IPS DF 6.9 (cell line): ENCODE results near the gene RPL19.
"Not testable (repeated sequence)": the region's sequence is repeated elsewhere in the genome, so short reads cannot be mapped to it uniquely, and the experiment has no call there.

Experiments
- DNase-seq: peaks from one replicate; pipeline ENCODE4 v3.0.0-alpha.2; 2013; ENCODE audit warnings: low read depth, low spot score
- H3K27ac ChIP-seq: one replicate; pipeline ENCODE4 v1.5.1; 2013; ENCODE audit warnings: low read length, control low read depth
- H3K27me3 ChIP-seq: 2 replicates; pipeline ENCODE4 v1.6.1; 2013; ENCODE audit warnings: mild to moderate bottlenecking, low read length; ENCODE audit not compliant: control insufficient read depth, insufficient read depth
- H3K36me3 ChIP-seq: 2 replicates; pipeline ENCODE4 v1.6.1; 2013; ENCODE audit warnings: low read length; ENCODE audit not compliant: control insufficient read depth, insufficient read depth
- H3K4me1 ChIP-seq: 2 replicates; pipeline ENCODE4 v1.6.1; 2013; ENCODE audit warnings: low read length; ENCODE audit not compliant: control insufficient read depth, insufficient read depth
- H3K4me3 ChIP-seq: 2 replicates; pipeline ENCODE4 v1.5.1; 2013; ENCODE audit warnings: mild to moderate bottlenecking, low read length
- H3K9me3 ChIP-seq: 2 replicates; pipeline ENCODE4 v1.6.1; 2013; ENCODE audit warnings: low read length, inconsistent platforms; ENCODE audit not compliant: control insufficient read depth, insufficient read depth
- WGBS: extraction: QIAGEN DNeasy Blood & Tissue Kit; methylation state at CpG from one replicate; pipeline ENCODE4 v1.1.7; 2013; ENCODE audit warnings: mixed read lengths, missing lambda C conversion rate; ENCODE audit not compliant: insufficient read length, insufficient coverage; 5-methylcytosine and 5-hydroxymethylcytosine counted together

RPL19 gene

DNA sequence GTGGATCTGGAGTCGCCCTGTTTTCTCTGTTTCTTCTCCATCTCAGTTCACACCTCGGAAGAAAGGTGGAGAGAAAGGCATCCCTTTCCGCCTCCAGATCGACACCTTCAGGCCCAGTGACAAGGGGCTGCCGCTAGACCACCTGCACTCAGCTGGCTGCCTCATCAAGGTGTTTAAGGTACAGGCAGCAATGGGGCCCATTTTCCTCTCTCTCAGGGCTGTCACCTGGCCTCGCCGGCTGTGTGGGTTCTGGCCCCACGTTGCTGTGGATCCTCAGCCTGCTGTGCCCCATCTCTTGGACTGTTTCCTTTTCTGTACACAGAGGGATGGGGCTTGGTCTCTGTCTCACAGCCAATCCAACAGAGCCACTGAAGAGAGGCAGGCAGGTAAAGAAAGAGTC lies 43.1 kb downstream of the RPL19 start:
- H3K4me3 ChIP-seq = no peak overlapping the region
- H3K4me1 ChIP-seq = peaks cover 2% of the 10 kb centered on the region
- H3K27ac ChIP-seq = no peak overlapping the region
- no peak for DNase-seq
- H3K27me3 ChIP-seq = no peaks in the 10 kb centered on the region
- H3K36me3 ChIP-seq = no peaks in the 10 kb centered on the region
- H3K9me3 ChIP-seq = no peaks in the 10 kb centered on the region
- WGBS = no CpG with 5 or more reads among the region's 8 CpGs

GRCh38 chr17:39244016-39244599 lies 44.0 kb downstream of the RPL19 start:
- no peaks in the 10 kb centered on the region for H3K9me3 ChIP-seq
- no peaks in the 10 kb centered on the region for H3K36me3 ChIP-seq
- H3K27me3 ChIP-seq = no peaks in the 10 kb centered on the region
- H3K4me1 ChIP-seq = peaks cover 2% of the 10 kb centered on the region
- no peak for DNase-seq
- no CpG with 5 or more reads among the region's 11 CpGs for WGBS
- H3K4me3 ChIP-seq = no peak overlapping the region
- no peak overlapping the region for H3K27ac ChIP-seq

GRCh38 chr17:39244600-39245570 lies 44.8 kb downstream of the RPL19 start:
- no CpG with 5 or more reads among the region's 6 CpGs for WGBS
- no peaks in the 10 kb centered on the region for H3K9me3 ChIP-seq
- DNase-seq = peak; percentile 94
- no peaks in the 10 kb centered on the region for H3K36me3 ChIP-seq
- no peaks in the 10 kb centered on the region for H3K27me3 ChIP-seq
- peaks cover under 1% of the 10 kb centered on the region for H3K4me1 ChIP-seq
- no peak overlapping the region for H3K27ac ChIP-seq
- no peak overlapping the region for H3K4me3 ChIP-seq

- H3K4me1 ChIP-seq = no peaks in the 10 kb centered on the region; the same call in 1 of the 2 replicates
- no CpG with 5 or more reads among the region's 3 CpGs for WGBS
- H3K27ac ChIP-seq = no peak overlapping the region
- H3K36me3 ChIP-seq = no peaks in the 10 kb centered on the region
- no peak for DNase-seq
- no peak overlapping the region for H3K4me3 ChIP-seq
- H3K27me3 ChIP-seq = no peaks in the 10 kb centered on the region
- no peaks in the 10 kb centered on the region for H3K9me3 ChIP-seq
Observed at GRCh38 chr17:39246274-39246673, 46.2 kb downstream of the RPL19 start.

GRCh38 chr17:39250076-39250475 lies 50.0 kb downstream of the RPL19 start:
- H3K4me1 ChIP-seq, H3K27ac ChIP-seq, H3K36me3 ChIP-seq, H3K27me3 ChIP-seq, DNase-seq, H3K9me3 ChIP-seq, H3K4me3 ChIP-seq: not testable (repeated sequence)
- no CpG with 5 or more reads among the region's 12 CpGs for WGBS

DNA sequence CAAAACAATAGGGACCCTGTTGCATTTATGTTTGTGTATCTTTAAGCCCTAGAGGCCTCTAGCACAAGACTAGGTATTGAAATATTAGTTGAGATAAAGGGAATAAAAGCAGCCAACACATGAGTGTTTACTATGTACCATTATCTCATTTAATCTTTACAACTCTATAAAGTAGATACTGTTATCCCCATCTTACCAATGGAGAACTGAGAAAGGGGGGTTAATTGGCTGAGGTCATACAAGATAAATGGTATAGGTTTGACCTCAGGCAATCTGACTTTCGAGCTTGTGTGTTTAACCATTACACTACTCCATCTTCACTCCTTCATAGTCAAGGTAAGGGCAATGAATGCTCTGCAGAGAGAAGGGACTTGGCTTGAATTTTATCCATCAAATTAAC lies 51.9 kb downstream of the RPL19 start:
- Histone ChIP-seq H3K4me3 (no peak overlapping the region), H3K36me3 (no peaks in the 10 kb centered on the region), H3K4me1 (no peaks in the 10 kb centered on the region), H3K9me3 (no peaks in the 10 kb centered on the region), H3K27me3 (no peaks in the 10 kb centered on the region), H3K27ac (no peak overlapping the region)
- no CpG with 5 or more reads among the region's 1 CpG for WGBS
- no peak for DNase-seq

DNA sequence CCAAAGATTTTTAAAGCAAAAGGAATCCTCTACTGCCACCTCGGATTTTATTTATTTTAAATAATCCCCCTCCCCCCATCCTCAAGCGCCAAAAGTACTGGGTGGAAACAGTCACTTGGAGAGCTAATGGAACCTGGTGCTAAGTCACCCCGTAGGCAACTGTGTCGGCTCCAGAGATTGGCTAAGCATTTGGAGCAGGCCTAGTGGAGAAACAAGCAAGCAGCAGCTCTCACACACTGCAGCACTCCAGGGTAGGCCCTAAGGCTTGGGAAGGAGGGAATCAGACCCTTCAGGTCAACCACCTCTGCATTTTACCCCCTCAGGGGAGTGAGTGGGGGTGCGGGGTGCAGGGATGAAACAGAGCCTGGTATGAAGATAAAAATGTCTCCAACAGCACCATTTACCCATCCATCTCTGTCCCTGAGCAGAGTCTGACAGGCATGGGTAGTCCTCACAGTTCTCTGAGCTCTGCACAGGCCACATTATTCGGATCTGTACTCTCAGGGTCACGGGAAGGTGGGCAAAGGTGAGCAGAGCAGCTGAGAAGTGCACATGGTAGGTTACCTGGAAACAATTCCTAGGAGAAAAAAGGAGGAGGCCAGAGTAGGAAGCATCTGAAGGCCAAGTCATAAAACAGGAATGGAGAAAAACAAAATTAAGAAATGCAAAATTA lies 52.8 kb downstream of the RPL19 start:
- DNase-seq = no peak
- Histone ChIP-seq H3K27ac (no peak overlapping the region), H3K4me1 (no peaks in the 10 kb centered on the region), H3K4me3 (no peak overlapping the region), H3K27me3 (no peaks in the 10 kb centered on the region), H3K9me3 (no peaks in the 10 kb centered on the region), H3K36me3 (no peaks in the 10 kb centered on the region)
- WGBS = no CpG with 5 or more reads among the region's 7 CpGs
